HG03354 (cell line): ENCODE results near the gene ITGAL.
"Not testable (repeated sequence)": the region's sequence is repeated elsewhere in the genome, so short reads cannot be mapped to it uniquely, and the experiment has no call there.

Experiments
- ATAC-seq: cut with Tn5 transposase; IDR thresholded peaks from one replicate; pipeline ENCODE4 v1.9.1; 2021; ENCODE audit warnings: mild to moderate bottlenecking; ENCODE audit not compliant: unreplicated experiment, poor library complexity, severe bottlenecking

The ITGAL gene

DNA sequence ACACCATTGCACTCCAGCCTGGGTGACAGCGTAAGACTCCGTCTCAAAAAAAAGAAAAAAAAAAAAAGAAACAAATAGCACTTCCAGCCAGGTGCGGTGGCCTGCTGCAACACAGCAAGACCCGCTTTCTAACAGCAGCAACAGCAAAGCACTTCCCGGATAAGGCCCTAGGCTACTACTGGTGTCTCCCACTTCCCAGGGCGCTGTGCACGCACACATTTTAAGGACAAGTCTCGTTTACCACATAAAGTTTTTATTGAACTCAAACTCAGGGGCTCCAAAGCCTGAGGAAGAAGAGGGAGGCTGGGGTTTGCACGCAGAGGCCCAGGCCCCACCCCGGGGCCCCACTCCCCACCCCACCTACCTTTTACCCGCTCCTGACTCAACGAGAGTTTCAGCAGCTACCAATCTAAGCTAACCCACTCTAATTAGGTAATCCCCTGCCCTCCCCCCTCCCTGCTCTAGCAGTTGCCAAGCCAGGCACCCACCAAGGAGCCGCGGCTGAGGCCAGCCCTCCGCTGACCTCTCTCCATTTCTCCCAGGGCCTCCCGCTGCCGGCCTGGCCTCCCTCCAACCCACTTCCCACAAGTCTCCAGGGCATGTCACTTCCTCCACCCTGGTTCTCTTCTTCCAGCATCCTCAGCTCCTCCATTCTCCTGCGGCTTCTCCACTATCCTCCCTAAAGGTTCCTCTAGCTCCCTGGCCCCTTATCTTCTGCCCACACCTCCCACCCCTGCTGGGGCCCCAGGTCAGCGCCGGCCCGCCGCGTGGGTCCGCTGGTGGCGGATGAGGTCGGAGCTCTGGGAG, 51.4 kb downstream of the ITGAL start:
- ATAC-seq: no peak

DNA sequence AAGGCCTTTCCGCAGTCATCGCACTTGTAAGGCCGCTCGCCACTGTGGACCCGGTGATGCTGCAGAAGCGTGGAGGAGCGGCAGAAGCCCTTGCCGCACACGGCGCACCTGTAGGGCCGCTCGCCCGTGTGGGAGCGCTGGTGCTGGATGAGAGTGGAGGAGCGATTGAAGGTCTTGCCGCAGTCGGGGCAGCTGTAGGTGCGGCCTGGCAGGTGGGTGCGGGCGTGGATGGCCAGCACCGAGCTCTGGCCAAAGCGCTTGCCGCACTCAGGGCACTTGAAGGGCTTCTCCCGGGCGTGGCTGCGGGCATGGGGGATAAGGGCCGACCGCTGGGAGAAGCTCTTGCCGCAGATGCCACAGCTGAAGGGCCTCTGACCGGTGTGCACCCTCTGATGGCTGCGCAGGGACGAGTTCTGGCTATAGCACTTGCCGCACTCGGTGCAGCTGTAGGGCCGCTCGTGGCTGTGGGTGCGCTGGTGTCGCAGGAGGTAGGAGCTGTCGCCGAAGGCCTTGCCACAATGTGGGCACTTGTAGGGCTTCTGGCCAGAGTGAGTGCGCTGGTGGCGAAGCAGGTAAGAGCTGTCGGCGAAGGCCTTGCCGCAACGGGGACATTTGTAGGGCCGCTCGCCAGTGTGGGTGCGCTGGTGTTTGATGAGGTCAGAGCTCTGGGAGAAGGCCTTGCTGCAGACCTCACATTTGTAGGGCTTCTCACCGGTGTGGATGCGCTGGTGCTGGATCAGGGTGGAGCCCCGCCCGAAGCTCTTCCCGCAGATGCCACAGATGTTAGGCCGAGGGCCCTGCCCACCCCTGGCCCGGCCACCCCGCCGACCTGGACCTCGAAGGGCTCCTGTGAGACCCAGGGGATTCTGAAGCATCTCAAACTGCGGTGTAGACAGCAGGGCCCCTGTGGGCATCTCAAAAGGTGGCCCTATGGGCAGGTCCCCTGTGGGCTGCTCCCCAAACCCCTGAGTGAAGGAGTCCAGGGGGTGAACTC, 52.3 kb downstream of the ITGAL start:
- ATAC-seq: no peak

DNA sequence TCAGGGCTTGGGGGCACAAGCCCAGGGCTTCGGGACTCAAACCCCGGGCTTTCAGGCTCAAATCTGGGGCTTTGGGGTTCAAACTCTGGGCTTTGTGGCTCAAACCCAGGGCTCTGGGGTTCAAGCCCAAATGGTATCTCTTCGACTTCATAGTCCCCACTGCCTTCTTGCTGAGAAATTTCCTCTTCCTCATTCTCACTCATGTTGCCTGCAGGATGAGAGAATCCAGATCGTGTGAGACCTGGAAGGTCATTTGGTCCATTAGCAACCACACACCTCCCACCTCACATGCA, 53.2 kb downstream of the ITGAL start:
- no peak for ATAC-seq

DNA sequence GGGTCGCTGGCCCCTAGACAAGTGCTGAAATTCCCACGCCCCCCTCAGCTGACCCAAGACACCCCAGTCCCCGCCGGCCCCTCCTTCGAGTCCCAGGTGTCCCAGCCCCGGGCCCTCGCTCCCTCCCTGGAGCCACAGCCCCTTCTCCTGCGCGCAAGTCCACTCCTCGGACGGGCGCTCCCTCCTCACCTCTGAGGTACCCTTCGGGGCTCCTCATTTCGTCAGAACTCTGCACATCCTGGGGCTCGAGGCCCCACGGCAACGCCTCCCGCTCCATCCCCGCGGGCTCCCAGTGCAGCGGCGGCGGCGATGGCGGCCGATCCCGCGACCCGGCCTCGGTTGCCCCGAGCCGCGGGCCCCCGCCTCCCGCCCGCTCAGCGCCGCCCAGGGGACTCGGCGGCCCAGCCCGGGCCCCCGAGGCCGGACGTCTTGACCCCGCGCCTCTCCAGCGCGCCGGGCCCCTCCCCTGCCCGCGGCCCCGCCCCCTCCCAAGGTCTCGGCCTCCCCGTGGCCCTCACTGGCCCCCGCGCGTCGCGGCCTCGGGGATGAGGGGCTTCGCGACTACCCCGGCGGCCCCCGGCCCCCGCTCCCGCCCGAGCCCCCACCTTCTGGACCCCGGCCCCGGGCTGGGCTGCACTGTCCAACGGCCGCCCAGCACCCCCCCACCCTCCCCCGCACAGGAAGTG, 53.7 kb downstream of the ITGAL start, which contains the start of gene ZNF768:
ZNF768 (minus strand) TSS at position 430 of the 686 bp plus-strand sequence; CDS start at position 277, 153 bp downstream.
- ATAC-seq: peak; percentile 11

DNA sequence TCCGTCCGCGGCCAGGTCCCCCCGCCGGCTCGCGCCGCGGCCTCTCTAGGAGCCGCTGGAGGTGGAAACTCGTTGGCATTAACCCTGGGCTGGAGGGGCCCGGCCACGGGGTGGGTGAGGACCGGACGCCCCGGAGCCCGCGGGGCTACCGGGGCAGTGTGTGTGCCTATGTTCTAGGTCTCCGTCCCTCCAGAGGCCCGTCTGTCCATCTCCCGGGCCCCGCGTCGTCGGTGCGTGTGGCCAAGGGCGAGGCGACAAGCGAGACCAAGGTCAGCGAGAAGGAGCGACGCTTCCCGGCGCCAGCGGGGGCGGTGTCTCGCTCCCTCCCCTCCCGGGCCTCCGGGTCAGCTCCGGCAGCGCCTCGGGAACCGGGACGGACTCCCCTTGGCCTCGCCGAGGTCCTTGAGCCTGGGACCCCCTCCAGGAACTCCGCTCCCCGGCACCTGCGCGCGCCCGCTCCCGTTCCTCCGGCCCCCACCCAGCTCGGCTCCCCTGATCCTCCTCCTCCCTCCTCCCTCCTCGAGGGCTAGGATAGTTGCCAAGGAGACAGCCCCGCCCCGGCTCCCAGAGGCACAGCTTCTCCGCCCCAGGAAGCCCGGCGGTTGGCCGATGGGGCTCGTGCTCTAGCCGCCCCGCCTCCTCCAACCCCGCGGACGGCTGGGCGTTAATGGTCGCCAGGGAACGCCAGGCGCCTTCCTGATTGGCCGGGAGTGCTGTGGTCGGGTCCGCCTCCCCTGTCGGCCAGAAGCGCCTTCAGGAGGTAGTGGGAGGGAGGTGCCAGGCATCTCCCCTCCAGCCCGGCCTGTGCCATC, 54.5 kb downstream of the ITGAL start:
- peak; percentile 84 for ATAC-seq

DNA sequence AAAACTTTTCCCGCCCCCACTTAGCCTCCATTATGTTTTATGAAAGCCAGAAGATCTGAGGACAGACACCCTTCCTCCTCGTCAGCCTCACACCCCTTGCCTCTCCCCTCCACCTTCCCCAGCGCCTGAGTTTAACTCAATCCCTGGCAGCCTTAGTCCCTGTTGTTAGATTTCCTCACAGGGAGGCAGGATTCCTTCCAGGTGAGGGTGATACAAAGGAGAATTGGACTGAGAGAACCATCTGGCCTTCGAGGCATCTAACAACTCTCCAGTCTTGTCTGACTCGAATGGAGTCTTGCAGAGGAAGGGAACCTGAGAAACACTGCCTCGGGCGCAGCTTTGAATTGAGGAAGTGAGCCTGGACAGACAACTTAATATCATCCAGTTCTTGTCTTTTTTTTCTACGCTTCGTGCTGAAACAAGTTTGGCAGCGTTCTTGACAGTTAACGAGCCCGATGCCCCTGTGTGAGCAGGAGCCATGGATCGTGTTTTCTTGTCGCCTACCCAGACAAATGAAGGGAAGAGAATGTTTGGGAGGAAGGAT, 55.2 kb downstream of the ITGAL start:
- no peak for ATAC-seq

DNA sequence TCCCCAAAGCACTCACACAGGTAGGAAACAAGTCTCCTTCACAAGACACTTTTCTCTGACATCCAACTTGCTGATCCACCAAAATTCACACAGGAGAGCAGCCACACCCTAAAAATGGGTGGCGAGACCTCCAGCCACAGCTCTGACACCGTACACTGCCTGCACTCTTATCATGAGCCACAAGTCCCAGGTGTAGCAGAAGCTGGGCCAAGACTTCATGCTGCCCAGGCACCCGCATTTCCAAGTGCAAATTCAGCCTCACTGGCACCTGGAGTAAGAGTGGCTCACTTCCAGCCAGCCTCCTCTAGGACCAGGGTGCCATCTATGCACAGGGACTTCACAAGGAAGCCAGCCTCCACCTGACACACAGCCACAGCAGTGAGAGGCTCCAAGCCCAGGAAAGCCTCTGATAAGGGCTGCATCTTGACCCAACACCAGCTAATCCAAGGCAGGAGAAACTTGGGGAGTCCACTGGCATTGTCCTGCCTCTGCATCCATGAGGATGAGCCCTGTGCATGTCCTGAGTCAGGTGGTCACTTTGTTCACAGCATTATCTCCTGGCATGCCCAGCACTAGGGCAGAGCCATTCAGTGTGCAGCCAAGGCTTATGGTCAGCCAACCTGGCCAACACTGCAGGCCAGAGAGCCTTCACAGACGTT, 56.4 kb downstream of the ITGAL start:
- ATAC-seq: no peak

DNA sequence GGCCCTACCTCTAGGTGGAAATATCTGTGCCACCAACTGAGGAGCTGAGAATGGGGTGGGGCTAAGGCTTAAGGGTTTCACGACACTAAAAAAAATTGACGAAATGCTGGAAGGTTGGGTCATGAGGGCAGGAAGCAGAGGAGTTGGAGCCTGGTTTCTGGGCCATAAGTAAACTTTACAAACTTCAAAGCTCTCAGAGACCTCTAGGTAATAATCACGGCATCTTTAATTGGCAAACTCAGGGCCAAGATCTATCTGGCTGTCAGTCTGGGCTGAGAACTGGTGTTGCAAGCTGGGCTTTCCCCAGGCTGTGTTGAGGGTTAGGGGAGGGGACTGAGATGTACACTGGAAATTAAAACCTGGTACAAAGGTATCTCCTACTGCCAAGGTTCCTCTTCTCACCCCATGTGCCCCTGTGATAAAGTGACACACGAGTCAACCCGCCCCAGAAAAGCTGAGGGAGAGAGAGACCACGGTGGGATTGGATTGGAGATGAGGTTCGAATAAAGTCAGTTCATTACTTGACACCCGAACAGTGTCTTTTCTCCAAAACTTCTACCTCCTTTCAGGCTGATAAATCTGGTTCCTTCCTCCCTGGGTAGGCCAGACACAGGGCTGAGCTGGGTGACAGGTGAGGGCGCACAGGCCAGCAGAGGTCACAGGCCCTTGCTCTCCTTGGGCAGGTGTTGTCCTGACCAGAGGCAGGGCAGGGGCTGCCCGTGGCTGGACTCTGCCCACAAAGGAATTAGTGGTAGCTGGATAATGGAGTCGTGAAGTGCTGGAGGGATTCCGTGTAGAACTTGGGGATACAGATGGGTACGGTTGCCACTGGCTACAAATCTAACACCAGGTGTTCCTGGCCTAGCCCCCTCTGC, 57.9 kb downstream of the ITGAL start:
- ATAC-seq: no peak

DNA sequence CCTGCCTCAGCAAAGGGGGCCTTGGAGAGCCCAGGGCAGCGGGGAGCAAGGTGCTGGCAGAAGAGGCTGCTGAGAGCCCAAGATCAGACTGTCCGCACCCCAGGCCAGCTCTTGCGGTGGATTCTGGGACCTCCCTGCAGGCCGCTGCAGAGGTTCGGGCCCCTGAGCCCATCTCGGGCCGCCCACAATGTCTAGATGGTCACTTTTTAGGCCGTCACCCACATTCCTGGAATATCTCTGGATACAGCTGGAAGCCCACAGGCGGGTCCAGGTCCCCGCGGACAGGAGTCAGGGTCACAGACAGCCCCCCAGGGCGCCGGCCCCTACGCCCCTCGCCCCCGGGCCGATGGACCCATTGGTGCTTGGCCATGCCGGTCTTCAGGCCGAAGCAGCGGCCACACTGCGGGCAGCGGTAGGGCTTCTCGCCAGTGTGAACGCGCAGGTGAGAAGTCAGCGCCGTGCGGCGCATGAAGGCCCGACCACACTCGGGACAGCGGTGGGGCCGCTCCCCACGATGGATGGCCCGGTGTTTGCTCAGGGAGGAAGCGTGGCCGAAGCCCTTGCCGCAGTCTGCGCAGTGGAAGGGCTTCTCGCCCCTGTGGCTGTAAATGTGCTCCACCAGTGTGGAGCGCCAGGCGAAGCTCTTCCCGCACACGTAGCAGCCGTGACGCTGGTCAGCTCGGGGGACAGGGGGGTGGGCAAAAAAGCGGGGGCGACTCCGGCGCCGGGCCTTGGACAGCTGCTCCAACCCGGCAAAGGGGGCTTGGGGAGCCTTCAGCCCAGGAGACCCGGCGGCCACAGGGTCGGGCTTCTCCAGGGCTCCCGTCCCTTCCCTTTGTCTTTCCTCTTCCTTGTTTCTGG, 60.0 kb downstream of the ITGAL start:
- no peak for ATAC-seq

DNA sequence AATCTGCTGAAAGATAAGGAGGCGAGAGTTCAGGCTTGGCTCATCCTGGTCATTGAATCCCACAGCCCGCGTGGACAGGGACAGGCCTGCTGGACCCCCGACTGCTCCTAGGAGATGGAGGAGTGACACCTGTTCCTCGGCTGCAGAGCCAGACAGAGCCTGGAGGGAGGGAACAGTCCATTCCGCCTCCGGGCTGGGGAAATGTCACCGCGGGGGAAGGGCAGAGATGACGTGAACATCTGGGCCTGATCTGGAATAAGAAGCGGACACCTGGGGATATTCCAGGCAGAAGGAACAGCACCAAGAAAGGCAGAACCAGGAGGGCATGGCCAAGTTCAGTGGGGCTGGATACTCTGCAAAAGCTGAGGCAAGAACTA, 60.6 kb downstream of the ITGAL start:
- ATAC-seq: no peak

DNA sequence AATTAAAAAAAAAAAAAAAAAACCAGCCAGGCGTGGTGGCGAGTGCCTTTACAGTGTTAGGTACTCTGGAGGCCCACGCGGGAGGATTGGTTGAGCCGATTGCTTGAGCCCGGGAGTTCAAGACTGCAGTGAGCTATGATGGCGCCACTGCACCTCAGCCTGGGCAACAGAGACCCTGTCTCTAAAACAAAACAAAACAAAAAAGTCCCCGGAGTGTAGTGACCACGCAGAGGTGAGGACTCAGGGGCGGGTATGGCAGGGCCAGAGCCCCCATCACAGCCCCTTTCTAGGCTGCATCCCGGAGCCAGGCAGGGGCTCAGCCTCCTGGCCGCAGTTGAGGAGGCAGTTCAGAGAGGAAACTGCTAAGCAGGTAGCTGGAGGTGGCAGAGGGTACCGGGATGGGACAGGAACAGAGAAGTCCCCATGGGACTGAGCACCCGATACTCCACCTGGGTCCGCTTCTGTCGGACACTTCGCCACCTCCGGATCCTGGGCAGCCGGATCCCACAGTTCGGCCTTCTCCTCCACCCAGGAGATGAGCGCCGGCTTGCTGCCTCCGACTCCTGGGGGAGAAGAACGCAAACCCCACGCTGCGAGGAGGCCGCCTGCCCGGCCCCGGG, 61.3 kb downstream of the ITGAL start:
- ATAC-seq: peak; percentile 18

DNA sequence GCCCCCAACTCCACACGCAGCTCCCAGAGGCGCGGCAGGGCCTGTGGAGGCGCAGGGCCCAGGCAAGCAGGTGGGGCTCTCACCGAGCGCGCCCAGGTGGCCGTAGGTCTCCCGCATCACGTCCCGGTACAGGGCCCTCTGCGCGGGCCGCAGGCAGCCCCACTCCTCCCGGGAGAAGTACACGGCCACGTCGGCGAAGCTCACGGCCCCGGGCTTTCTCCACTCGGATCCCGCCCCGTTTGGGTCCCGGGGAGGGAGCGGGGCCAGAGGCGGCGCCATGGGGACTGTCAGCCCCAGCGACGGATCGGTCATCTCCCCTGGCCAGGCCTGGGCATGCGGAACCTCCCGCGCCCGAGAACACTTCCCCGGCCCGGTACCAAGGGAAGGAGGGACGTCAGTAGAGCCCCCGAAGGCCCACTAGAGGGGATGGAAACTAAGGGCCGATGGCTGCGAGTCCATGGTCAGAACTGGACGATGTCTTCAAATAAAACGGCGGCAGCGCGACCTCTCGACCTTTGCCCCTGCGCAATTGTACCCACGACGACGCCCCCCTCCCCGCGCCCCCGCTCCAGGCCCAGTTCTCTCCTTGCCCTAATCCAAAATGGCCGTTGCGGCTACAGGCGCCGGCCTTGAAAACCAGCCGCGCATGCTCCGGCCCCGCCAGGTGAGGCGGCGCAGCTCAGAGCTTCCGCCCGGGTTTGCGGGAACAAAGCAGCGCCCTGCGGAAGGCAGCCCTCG, 62.0 kb downstream of the ITGAL start, which contains the start of gene ZNF747:
ZNF747 (minus strand) TSS at position 491 of the 738 bp plus-strand sequence; CDS start at position 312, 179 bp downstream.
- peak; percentile 63 for ATAC-seq

DNA sequence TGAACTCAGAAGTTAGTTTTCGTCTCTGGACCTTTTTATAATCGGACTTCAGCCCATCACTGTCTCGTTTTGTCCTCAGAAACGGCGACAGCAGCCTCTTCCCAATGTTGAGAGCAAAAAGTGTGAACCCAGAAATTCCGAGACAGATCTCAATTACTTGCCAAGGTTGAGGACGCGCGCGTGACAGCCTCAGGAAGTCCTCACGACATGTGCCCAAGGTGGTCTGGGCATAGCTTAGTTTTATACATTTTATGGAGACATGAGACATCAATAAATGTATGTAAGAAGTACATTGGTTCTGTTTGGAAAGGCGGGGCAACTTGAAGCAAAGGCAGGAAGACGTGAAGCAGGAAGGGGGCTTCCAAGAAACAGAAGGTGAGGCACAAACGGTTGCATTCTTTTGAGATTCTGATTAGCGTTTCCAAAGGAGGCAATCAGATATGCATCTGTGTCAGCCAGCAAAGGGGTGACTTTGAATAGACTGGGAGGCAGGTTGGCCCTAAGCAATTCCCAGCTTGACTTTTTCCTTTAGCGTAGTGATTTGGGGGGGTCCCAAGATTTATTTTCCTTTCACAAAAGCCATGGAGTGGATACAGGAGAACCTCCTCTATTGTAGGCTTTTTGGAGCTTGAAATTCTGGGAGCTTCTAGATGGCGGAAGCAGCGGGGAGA, 62.7 kb downstream of the ITGAL start:
- ATAC-seq: peak; percentile 8

DNA sequence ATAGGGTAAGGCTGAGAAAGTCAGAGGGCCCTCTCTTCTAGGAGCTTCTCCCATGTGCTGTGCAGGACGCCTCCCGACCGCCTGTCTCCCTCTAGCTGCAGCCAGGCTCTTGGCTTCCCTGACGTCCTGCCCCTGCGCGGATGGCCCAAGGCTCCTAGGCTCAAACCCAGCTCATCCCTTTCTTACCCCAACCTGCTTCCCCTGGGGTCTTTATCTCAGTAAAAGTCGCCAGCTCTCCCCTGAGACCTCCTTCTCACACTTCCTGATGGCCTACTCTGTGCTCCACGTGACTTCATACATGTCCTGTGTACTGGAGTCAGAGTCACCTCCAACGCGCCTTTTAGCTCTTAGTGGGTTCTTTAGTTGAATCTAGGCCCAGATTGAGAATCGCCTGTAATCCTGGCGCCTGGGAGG, 63.2 kb downstream of the ITGAL start:
- peak; percentile 46 for ATAC-seq

DNA sequence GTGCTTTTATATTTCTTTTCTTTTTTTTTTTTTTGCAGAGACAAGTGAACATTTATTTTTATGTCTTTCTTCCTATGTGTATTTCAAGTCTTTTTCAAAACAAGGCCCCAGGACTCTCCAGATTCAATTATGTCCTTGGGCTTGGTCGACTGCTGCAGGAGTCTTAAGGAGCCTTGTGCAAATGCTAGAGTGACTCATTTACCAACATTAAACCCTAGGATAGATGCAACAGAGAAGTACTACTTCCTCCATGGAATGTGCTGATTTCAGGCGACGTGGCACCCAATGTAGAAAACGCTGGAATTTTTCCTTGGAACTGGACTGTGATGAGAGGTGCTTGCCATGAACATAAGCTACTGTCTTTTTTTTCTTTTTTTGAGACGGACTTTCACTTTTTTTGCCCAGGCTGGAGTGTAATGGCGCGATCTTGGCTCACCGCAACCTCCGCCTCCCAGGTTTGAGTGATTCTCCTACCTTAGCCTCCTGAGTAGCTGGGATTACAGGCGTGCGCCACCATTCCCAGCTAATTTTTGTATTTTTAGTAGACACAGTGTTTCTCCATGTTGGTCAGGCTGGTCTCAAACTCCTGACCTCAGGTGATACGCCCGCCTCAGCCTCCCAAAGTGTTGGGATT, 64.0 kb downstream of the ITGAL start:
- not testable (repeated sequence) for ATAC-seq
